Subcutaneous abdominal adipose tissue (tissue), 5 donors: ENCODE measurements around the gene PHETA1.
"Not testable (repeated sequence)": the region's sequence is repeated elsewhere in the genome, so short reads cannot be mapped to it uniquely, and the experiment has no call there.

Source experiments
- H3K27ac ChIP-seq: one replicate; pipeline ENCODE4 v1.7.0; 2013; ENCODE audit warnings: low read depth, mild to moderate bottlenecking, inconsistent platforms, low read length, moderate library complexity
- H3K27me3 ChIP-seq, 5 donors: one replicate each; pipeline ENCODE4 v1.7.0; 2013; ENCODE audit warnings: low read length in 5 of 5, inconsistent platforms in 1 of 5; ENCODE audit not compliant: control insufficient read depth in 5 of 5, insufficient read depth in 4 of 5
- H3K36me3 ChIP-seq, 5 donors: one replicate each; pipeline ENCODE4 v1.7.0; 2013; ENCODE audit warnings: low read length in 5 of 5; ENCODE audit not compliant: control insufficient read depth in 5 of 5, insufficient read depth in 5 of 5
- H3K4me1 ChIP-seq, 5 donors: one replicate each; pipeline ENCODE4 v1.7.0; 2013; ENCODE audit warnings: low read length in 5 of 5, mild to moderate bottlenecking in 3 of 5, moderate library complexity in 1 of 5; ENCODE audit not compliant: control insufficient read depth in 5 of 5, insufficient read depth in 5 of 5
- H3K4me3 ChIP-seq, 5 donors: one replicate each; pipeline ENCODE4 v1.7.0; 2013; ENCODE audit warnings: low read length in 5 of 5, low read depth in 1 of 5
- H3K9ac ChIP-seq, 5 donors: one replicate each; pipeline ENCODE4 v1.7.0; 2013; ENCODE audit warnings: low read length in 5 of 5, mild to moderate bottlenecking in 4 of 5, moderate library complexity in 3 of 5
- H3K9me3 ChIP-seq, 5 donors: one replicate each; pipeline ENCODE4 v1.7.0; 2013; ENCODE audit warnings: low read length in 5 of 5; ENCODE audit not compliant: control insufficient read depth in 5 of 5
- donor health status: healthy.
- donor health status: healthy.
- donor health status: healthy.
- donor health status: healthy.
- donor health status: healthy.

PHETA1 gene

GRCh38 chr12:111405859-111406473, 37.1 kb upstream of the PHETA1 start, which contains the start of gene SH2B3:
Gene SH2B3, plus strand, starts transcription at chr12:111405923. Its CDS starts 12,223 bp downstream, at chr12:111418146.
- Histone ChIP-seq H3K4me1 (peaks cover 23 to 78% (median 73%) of the 10 kb centered on the region in 5 donors), H3K9ac (peak within 1 kb of the TSS; percentile 77 to 95 (median 89)), H3K27ac (peak within 1 kb of the TSS; percentile 92), H3K36me3 (no peaks in the 10 kb centered on the region), H3K9me3 (no peaks in the 10 kb centered on the region), H3K4me3 (peak within 1 kb of the TSS; percentile 77 to 96 (median 82)), H3K27me3 (no peaks in the 10 kb centered on the region)

- peaks cover 18 to 73% (median 67%) of the 10 kb centered on the region in 5 donors for H3K4me1 ChIP-seq
- no peaks in the 10 kb centered on the region for H3K36me3 ChIP-seq
- H3K4me3 ChIP-seq = peak overlapping the region in 4 of 5 donors; percentile 54 to 96 (median 73)
- H3K27me3 ChIP-seq = no peaks in the 10 kb centered on the region
- no peaks in the 10 kb centered on the region for H3K9me3 ChIP-seq
- H3K9ac ChIP-seq = peak overlapping the region in 3 of 5 donors; percentile 52 to 53 (median 53)
- peak overlapping the region; percentile 91 for H3K27ac ChIP-seq
These were observed 36.4 kb upstream of the PHETA1 start for GRCh38 chr12:111405149-111405858.

GRCh38 chr12:111404362-111405148, 35.7 kb upstream of the PHETA1 start:
- H3K9ac ChIP-seq = peak overlapping the region in 3 of 5 donors; percentile 52 to 53 (median 53)
- H3K27ac ChIP-seq = peak overlapping the region; percentile 91
- H3K4me3 ChIP-seq = peak overlapping the region; percentile 25 to 96 (median 64)
- H3K9me3 ChIP-seq = no peaks in the 10 kb centered on the region
- H3K36me3 ChIP-seq = no peaks in the 10 kb centered on the region
- no peaks in the 10 kb centered on the region for H3K27me3 ChIP-seq
- H3K4me1 ChIP-seq = peaks cover 14 to 71% (median 62%) of the 10 kb centered on the region in 5 donors

GRCh38 chr12:111402490-111402824, 33.6 kb upstream of the PHETA1 start:
- H3K27ac ChIP-seq = peak overlapping the region; percentile 91

GRCh38 chr12:111401167-111401605, 32.3 kb upstream of the PHETA1 start:
- Histone ChIP-seq H3K4me3 (no peak overlapping the region), H3K27ac (no peak overlapping the region), H3K27me3 (no peaks in the 10 kb centered on the region), H3K9me3 (no peaks in the 10 kb centered on the region), H3K4me1 (peaks cover 10 to 58% (median 35%) of the 10 kb centered on the region in 5 donors), H3K9ac (no peak overlapping the region), H3K36me3 (no peaks in the 10 kb centered on the region)

More at GRCh38 chr12:111402490-111402824, 33.6 kb upstream of the PHETA1 start:
- H3K4me1 ChIP-seq = peaks cover 7 to 62% (median 41%) of the 10 kb centered on the region in 5 donors
- not testable (repeated sequence) for H3K27me3 ChIP-seq, H3K36me3 ChIP-seq, H3K9me3 ChIP-seq, H3K4me3 ChIP-seq, H3K9ac ChIP-seq

- Histone ChIP-seq H3K27ac (peak overlapping the region; percentile 75), H3K4me1 (peaks cover 10 to 50% (median 27%) of the 10 kb centered on the region in 5 donors)
- not testable (repeated sequence) for H3K27me3 ChIP-seq
These were observed 31.0 kb upstream of the PHETA1 start for GRCh38 chr12:111399741-111400404.

GRCh38 chr12:111398530-111398929, 29.6 kb upstream of the PHETA1 start:
- Histone ChIP-seq H3K4me1 (peaks cover 10 to 37% (median 14%) of the 10 kb centered on the region in 5 donors), H3K27me3 (no peaks in the 10 kb centered on the region), H3K4me3 (no peak overlapping the region), H3K27ac (peak overlapping the region; percentile 75), H3K36me3 (no peaks in the 10 kb centered on the region), H3K9me3 (no peaks in the 10 kb centered on the region), H3K9ac (peak overlapping the region in 2 of 5 donors; percentile 8 to 19)

More at GRCh38 chr12:111399741-111400404, 31.0 kb upstream of the PHETA1 start:
- H3K9ac ChIP-seq, H3K4me3 ChIP-seq, H3K36me3 ChIP-seq, H3K9me3 ChIP-seq: not testable (repeated sequence)

- Histone ChIP-seq H3K27me3 (no peaks in the 10 kb centered on the region), H3K4me1 (peaks cover 2 to 28% (median 6%) of the 10 kb centered on the region in 5 donors), H3K9me3 (no peaks in the 10 kb centered on the region), H3K4me3 (peak overlapping the region in 3 of 5 donors; percentile 31 to 46 (median 40)), H3K9ac (peak overlapping the region in 4 of 5 donors; percentile 50 to 66 (median 63)), H3K36me3 (no peaks in the 10 kb centered on the region), H3K27ac (peak overlapping the region; percentile 75)
These were observed 28.0 kb upstream of the PHETA1 start for GRCh38 chr12:111396726-111397445.

GRCh38 chr12:111396271-111396670, 27.4 kb upstream of the PHETA1 start:
- not testable (repeated sequence) for H3K9ac ChIP-seq, H3K9me3 ChIP-seq, H3K4me3 ChIP-seq, H3K27me3 ChIP-seq, H3K36me3 ChIP-seq
- H3K4me1 ChIP-seq = peaks cover 2 to 28% (median 6%) of the 10 kb centered on the region in 5 donors
- peak overlapping the region; percentile 75 for H3K27ac ChIP-seq
